Jurkat, Clone E6-1 (cell line): ENCODE data around the gene NUDCD3.
A peak's percentile ranks its signal among the peaks of the same experiment; 100 is the strongest.

Source experiments
- DNase-seq: peaks from one replicate; pipeline ENCODE4 v3.0.0-alpha.2; 2011; ENCODE audit warnings: low read depth, low spot score
- H3K4me3 ChIP-seq: 2 replicates; pipeline ENCODE4 v1.5.1; 2011; ENCODE audit warnings: mild to moderate bottlenecking, low read length, control low read depth, moderate library complexity

Gene NUDCD3

DNA sequence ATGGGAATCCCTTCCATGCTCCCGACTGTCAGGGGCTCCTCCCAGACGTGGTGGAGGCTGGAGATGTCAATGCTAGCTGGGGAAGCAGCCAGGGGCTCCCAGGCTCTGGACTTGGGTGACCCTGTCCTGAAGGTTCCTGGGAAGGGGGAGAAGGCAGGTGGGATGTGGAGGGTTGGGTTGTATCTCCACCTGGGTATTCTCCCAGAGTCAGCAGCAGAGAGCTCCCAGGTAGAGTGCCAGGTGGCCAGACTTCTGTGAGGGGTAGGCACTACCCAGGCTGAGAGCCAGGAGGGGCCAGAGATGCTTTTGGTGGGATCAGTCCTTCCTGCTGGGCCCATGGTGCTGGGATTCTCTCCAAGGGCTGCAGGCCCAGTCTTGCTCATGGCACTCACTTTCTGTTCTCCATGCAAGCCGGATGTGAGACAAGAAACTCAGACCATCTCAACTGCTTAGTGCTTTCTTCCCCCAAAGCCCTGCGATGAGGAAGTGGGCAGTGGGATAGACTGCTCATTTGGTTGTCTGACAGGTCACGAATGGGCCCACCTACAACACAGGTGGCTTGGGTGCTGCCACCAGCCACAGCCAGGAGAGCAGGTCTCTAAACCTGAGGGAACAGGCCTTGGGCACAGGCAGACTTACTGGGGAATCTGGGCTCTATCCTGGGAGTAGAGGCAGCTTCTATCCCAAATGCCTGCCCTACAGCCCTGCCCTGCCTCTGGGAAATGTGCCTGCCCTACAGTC, 112.6 kb downstream of the NUDCD3 start:
- H3K4me3 ChIP-seq: no peak overlapping the region
- DNase-seq: no peak

DNA sequence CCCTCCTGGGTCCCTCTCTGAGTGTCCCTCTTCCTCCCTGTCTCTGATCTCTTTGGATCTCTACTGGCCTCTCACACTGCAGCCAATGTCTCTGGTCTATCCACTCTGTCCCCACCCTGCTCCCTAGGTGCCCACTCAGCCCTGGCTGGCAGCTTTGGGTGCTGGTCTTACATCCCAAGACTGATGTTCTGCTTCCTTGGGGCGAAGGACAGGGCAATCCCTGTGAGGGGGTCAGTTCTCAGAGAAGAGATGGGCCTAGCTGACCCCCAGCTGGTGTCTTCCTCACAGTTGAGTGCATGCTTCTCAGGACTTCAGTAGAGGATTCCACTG, 113.4 kb downstream of the NUDCD3 start:
- no peak for DNase-seq
- H3K4me3 ChIP-seq: no peak overlapping the region

DNA sequence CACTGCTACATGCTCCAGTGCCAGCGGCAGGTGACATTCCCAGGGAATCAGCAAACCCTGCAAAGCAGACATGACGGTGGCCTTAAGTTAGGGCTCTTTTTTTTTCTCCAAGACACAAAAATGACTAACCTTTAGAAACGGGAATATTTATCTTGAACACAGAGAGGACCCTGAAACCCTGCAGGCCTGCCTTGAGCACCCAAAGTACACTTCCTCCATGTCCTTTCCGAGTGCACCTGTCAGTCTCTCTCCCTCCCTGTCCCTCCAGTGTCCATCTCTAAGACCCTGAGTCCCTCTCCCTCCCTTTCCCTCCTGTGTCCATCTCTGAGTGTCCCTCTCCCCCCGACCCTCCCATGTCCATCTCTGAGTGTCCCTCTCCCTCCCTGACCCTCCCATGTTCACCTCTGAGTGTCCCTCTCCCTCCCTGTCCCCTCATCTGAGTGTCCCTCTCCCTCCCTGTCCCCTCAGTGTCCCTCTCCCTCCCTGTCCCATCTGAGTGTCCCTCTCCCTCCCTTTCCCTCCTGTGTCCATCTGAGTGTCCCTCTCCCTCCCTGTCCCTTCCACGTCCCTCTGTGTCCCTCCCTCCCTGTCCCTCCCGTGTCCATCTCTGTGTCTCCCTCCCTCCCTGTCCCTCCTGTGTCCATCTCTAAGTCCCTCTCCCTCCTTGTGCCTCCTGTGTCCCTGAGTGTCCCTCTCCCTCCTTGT, 113.9 kb downstream of the NUDCD3 start:
- H3K4me3 ChIP-seq: no peak overlapping the region
- DNase-seq: no peak

DNA sequence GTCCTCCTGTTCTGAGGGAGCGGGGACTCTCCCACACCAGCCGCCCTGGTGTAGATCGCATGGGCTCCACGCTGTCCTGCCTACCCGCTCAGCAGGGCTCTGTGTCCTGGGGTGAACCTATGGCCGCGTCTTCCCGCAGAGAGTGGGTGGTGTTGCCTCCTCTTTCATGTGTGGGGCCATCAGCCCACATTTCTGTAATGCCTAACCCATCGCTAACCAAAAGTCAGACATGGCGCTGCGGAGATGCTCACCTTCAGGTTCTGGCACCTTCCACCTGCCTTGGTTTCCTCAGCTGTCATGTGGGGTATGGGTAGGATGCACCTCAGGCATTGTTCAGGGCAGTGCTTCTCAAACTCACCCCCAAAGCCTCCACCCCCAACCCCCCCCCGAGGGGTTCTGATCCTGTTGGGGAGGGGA, 114.5 kb downstream of the NUDCD3 start:
- H3K4me3 ChIP-seq: no peak overlapping the region
- DNase-seq: no peak

DNA sequence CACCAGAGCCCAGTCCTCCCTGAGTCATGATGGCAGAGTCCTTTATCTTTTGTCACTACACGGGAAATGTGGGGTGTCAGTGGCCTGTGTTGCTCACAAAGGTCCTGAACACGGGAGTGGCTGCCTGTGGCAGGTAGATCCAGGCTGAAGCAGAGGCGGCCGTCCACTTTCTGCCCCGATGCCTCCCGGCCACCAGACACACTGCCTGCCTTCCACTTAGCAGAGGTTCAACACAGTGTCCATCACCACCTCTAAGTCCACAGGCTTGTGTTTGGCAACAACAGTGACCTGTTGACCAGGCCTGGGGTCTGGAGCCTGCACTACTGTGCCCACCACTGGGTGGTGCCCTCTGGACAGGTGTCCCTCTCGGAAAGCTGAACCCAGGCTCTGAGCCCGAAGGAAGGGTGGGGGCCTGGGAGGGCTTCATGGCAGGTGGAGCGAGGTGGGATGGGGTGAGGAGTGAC, 115.2 kb downstream of the NUDCD3 start:
- H3K4me3 ChIP-seq: no peak overlapping the region
- DNase-seq: no peak

DNA sequence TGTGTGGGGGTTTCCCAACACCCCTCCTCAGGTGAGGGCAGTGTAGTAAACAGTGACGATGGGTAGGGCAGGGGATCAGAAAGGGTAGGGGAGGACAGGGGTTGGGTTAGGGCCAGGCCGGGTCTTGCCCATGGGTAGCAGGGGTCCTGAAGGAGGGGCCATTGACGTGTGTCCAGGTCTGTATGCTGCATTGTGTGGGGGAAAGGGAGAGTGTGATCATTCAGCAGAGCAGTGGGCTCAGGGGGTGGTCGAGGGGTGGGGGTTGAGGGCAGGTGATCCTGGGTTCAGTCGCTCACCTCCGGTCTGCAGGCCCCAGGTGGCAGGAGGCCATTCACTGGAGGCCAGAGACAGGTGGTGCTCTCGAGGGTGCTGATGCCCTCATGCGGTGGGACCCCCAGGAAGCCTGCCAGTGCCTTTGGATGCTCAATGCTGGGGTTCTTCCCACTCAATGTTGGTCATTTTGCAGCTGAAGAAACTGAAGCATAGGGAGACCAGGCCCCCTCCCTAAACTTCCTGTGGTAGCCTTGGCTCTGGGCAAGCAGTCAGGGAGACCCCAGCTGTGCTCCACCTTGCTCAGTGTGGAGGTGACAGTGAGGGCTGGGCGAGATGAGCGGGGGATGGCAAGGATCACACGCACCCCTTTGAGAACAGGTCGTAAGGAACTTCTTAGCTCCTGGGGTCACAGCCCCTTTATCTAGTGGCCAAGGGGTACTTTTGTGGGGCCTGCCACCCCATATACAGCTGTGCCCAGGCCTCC, 116.3 kb downstream of the NUDCD3 start:
- no peak overlapping the region for H3K4me3 ChIP-seq
- no peak for DNase-seq

DNA sequence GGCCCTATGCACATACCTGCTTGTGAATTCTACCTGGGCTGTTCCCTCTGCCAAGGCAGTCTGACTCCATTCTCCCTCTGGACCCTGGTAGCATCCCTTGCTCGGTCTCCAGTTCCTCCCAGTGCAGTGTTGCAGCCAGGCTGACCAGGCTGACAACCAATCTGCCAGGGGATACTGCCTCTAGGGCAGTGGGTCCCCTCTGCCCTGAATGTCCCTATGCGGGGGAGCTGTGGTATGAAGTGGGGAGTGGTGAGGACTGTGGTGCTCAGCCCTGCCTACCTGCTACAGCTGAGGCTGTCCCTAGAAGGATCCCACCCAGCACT, 117.1 kb downstream of the NUDCD3 start:
- H3K4me3 ChIP-seq: no peak overlapping the region
- DNase-seq: no peak

DNA sequence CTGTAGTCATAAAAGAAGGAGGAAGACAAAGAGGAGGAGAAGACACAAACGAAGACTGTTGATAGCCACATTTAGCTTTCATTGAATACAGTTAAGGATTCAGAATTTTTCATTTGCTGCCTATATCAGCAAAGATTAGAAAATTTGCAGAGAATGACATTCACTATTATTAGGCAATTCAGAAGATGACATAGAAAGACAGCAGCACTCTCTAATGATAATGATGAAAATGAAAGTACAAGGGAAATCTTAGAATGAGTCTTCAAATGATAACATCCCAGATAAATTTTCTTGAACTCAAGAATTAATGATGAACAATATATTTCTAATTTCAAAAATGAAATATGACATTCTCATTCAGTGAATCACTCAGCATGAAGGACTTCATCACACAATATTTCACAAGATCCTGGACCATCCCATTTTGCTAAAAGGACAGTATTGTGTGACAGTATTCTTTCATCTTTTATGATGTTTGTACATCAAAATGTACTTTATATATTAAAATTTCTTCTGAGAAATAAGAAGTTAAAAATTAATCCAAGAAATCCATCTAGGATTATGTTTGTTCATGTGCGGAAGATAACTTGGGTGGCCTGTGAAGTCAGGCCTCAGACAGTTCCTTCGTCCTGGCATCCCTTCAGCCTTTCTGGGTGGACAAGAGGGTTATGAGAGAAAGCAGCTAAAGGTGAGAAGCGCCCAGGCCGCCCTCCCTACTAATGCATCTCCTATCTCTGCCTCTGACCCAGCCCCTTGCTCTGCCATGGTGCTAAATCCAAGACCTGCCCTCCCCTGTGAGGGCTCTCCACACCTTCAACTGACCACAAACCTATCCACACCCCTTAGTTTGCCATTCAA, 117.7 kb downstream of the NUDCD3 start:
- no peak for DNase-seq
- H3K4me3 ChIP-seq: no peak overlapping the region

DNA sequence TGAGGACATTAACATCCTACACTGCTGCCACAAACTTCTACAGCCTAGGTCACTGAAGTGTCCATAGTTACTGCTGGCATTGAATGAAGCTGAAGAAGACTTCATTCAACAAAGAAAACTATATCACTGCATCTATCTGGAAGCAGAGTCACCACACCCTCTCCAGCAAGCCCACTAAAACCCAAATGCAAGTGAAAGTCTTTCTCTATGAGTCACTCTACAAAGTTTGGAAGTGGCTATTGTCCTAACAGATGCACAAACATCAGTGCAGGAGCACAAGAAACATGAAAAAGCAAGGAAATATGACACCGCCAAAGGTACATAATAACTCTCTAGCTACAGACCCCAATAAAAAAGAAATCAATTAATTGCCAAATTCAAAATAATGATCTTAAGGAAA, 121.6 kb downstream of the NUDCD3 start:
- no peak for DNase-seq
- no peak overlapping the region for H3K4me3 ChIP-seq

DNA sequence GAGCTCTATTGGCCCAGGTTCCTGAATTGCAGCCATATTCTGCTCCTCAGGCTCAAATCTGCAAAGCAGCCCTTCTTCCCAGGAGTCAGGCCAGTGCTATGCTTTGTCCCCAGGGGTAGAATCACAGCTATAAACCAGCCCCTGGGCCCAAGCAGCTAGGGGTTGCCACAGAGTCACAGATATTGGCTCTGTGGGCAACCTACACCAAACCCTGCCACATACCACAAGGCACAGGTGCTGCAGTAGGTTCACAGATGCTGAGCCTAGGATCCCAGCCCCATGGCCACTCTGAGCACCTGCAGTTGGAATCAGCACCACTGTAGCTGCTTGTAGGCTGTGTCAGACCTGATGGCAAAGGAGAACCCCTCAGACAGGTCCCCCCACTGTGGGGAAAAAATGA, 122.0 kb downstream of the NUDCD3 start:
- H3K4me3 ChIP-seq: no peak overlapping the region
- no peak for DNase-seq

DNA sequence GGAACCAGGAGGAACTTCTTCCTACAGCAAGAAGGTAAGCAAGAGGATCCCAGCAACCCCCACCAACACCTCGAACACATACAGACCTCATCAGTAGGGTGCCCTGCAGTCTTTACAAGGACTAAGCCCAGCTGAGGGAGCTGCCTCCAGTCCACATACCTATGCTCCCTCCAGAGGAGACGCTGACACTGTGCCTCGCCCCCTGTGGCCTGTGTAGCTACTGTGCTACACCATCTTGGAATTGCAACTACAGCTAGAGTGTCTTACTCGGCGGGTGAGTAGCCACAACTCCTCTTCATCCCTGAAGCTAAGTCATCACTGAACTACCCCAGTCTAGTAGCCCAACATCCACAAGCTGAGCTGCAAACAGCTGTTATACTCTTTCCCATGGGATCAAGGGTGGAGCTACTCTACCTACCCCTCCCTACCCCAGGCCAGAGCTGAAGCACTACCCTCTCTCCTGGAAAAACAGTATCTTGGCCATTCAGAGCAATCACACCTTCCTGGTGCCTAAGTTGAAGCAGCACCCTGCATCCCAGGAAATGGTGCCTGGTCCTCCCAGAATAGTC, 122.9 kb downstream of the NUDCD3 start:
- no peak for DNase-seq
- no peak overlapping the region for H3K4me3 ChIP-seq

DNA sequence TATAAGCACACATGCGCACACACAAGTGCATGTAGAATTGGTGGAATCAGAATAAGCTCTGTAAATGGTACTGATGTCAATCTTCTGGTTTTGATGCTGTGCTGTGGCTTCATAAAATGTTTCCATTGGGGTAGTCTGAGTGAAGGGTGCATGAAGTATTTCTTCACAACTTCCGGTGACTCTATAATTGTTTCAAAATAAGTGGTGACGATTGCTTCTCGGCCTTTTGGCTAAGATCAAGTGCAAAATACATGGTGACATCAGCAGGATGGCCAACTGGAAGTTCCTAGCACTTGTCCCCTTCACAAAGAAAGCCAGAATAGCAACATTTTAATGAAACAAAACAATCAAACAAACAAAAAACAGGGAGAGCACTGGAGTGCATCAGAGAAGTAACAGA, 123.5 kb downstream of the NUDCD3 start:
- DNase-seq: no peak
- no peak overlapping the region for H3K4me3 ChIP-seq

DNA sequence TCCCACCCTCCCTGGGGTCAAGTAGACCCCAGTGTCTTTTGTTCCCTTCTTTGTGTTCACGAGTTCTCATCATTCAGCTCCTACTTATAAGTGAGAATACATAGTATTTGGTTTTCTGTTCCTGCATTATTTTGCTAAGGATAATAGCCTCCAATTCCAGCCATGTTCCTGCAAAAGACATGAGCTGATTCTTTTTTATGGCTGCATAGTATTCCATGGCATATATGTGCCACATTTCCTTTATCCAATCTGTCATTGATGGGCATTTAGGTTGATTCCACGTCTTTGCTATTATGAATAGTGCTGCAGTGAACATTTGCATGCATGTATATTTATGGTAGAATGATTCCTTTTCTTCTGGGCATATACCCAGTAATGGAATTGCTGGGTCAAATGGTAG, 136.8 kb downstream of the NUDCD3 start:
- H3K4me3 ChIP-seq: no peak overlapping the region

DNA sequence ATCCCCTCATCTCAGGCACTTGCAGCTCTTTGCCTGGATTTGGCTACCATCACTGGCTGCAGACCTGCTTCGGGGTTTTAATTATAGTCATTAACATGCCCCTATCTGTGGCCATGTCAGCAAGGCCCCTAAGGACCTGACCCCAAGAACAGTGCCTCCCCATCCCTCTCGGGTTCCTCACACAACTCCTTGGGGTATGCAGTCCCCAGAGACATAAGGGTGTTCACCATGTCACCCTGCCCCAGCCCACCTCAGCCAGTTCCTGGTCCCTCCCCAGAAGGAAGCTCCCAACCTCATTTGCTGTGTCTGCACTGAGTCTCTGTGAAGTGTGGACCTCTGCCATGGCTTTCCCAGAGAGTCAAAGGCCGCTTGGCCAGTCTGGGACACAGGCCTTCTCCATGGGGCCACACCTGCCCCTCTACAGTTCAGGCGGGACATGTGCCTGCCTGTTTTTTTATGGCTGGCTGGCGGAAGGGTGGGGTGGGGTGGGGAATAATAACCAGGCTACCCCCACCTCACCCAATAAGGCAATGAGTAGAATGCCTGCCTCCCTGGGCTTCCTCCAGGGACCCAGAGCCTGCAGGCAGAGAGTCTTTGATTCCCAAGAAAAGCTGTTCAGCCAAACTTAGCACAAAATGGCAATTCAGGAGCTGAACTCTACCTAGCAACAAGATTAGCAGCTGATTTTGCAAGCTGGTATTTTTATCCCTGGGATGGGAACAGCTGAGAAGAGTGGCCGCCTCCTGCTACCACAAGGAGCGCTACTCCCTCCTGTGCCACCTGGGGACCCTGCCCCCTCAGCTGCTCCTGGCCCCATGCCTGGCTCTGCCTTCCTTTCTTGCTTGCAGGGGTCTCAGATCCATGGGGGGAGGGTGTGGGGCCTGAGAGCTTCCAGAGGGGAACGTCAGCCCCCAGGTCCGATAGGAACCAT, 141.3 kb downstream of the NUDCD3 start:
- no peak overlapping the region for H3K4me3 ChIP-seq
- no peak for DNase-seq

More for the DNA sequence above, 136.8 kb downstream of the NUDCD3 start:
- DNase-seq: no peak

DNA sequence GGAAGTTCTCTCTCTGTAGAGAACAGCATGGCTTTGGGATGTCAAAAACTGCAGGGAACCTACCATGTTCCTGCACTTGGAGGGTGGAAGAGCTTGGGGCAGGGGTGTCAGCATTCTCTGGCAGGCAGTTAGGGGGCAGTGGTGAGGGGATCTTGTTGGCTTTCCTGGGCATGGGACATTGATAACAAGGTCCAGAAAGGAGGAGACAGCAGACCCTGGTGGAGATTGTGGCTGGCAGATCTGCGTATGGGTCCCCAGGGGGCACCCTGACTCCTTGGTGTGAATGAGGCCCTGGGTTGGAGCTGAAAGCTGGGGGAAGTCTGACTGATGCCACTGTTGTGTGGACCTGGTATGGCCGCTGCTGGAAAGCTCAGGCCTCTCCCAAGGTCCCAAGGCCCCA, 142.2 kb downstream of the NUDCD3 start:
- H3K4me3 ChIP-seq: no peak overlapping the region
- peak; percentile 23 for DNase-seq

DNA sequence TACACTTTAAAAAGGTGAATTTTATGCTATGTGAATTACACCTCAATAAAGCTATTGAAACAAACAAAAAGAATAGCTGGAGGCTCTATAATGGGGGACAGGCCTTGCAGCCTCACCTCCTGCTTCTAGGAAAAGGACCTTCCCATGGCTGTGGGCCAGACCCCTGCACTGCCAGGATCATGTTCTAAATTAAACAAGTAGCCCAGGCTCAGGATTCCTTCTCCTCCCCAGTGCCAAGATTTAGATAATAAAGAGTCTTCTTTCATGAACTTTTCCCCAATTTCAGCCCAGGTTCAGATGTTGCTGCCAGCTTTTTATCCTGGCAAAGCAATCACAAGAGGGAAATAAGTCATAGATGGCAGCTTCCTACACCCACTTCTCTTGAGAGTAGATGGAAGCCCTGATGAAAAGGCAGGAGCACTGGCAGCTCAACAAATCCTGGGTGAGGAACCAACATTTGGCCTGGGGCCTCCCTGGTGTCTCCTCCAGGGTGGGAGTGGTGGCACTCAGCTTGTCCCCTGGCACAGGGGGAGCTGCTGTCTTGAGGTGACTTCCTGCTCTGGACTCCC, 142.8 kb downstream of the NUDCD3 start:
- no peak for DNase-seq
- no peak overlapping the region for H3K4me3 ChIP-seq

DNA sequence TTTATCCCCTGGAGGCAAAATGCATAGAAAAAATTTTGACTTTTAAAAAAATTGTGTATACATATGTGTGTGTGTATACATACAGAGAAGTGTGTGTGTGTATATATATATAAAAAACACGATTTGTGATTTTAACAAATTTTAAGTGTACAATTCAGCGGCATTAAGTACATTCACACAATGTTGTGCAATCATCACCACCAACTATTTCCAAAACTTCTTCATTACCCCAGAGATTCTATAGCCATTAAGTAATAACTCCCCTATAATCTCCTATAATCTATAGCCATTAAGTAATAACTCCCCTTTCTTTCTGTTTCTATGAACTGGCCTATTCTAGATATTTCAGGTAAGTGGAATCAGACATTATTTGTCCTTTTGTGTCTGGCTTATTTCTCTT, 144.4 kb downstream of the NUDCD3 start:
- no peak overlapping the region for H3K4me3 ChIP-seq
- no peak for DNase-seq

DNA sequence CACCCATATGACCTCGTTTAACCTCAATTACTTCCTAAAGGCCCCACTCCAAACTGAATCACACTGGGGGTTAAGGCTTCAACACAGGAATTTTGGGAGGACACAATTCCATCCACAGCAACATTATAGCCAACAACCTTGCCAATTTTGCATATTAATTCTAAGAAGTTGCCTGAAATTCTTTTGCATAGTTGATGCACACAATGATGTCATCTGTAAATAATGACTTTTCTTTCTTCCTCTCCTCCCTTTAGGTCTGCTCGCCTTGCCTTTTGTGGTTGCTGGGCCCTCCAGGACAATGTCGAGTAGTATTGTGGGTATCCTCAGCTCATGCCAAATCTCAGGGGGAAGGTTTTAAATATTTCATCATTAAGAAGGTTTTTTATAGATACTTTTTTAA, 149.1 kb downstream of the NUDCD3 start:
- no peak overlapping the region for H3K4me3 ChIP-seq
- DNase-seq: no peak
